Measurements from ENCODE around the gene KIAA0040. TPM values are rescaled to one million over a fixed set of nuclear protein-coding genes. Genes with fewer than 3 reads are reported as not detected.

KIAA0040 gene
- total RNA-seq = 10 to 100 TPM in 1 of 6 experiments, 1 to 10 TPM in 5; 4.6 to 13.5 (median 5.3) TPM
- long read RNA-seq = 0 reads

GRCh38 chr1:175192630-175193526, at the start of gene KIAA0040:
TSS of gene KIAA0040 (minus strand) at chr1:175192776. CDS start at chr1:175161013, 31,763 bp downstream.
- Histone ChIP-seq H3K4me3 (peak within 1 kb of the TSS; percentile 60 to 83 (median 64)), H3K4me1 (peaks cover 0 to 11% (median 4%) of the 10 kb centered on the region in 4 donors), H3K27ac (peak within 1 kb of the TSS; percentile 86 to 94 (median 89)), H3K36me3 (no peaks in the 10 kb centered on the region), H3K27me3 (no peaks in the 10 kb centered on the region), H3K9me3 (no peaks in the 10 kb centered on the region)
- peak; percentile 86 to 87 (median 86) for DNase-seq
- TF ChIP-seq, protein P1, sequence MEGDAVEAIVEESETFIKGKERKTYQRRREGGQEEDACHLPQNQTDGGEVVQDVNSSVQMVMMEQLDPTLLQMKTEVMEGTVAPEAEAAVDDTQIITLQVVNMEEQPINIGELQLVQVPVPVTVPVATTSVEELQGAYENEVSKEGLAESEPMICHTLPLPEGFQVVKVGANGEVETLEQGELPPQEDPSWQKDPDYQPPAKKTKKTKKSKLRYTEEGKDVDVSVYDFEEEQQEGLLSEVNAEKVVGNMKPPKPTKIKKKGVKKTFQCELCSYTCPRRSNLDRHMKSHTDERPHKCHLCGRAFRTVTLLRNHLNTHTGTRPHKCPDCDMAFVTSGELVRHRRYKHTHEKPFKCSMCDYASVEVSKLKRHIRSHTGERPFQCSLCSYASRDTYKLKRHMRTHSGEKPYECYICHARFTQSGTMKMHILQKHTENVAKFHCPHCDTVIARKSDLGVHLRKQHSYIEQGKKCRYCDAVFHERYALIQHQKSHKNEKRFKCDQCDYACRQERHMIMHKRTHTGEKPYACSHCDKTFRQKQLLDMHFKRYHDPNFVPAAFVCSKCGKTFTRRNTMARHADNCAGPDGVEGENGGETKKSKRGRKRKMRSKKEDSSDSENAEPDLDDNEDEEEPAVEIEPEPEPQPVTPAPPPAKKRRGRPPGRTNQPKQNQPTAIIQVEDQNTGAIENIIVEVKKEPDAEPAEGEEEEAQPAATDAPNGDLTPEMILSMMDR (IDR thresholded peaks at IDR 0.05) = peak in 3 of 4 donors; percentile 6 to 28 (median 21)
- TF ChIP-seq POLR2A (IDR thresholded peaks at IDR 0.05) = peak; percentile 46
- WGBS (ENCODE audit: insufficient coverage, low coverage, low lambda C conversion rate, missing lambda C conversion rate) = 14% methylated on average over 19 of the region's 62 CpGs
- intact Hi-C loops (cut with DNase I) = no loop called here
- ATAC-seq = peak; percentile 88 to 95 (median 91)

DNA sequence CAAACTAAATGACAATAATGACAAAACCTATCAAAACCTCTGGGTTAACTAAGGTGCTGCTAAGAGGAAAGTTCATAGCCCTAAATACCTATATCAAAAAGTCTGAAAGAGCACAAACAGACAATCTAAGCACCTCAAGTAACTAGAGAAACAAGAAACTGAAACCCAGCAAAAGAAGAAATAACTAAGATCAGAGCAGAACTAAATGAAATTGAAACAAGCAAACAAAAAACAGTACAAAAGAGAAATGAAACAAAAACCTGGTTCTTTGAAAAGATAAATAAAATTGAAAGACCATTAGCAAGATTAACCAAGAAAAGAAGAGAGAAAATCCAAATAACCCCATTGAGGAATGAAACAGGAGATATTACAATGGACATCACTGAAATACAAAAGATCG, 44.8 kb upstream of the KIAA0040 start:
- 45% methylated on average over 1 of the region's 1 CpG for WGBS (ENCODE audit: insufficient coverage, low coverage, low lambda C conversion rate, missing lambda C conversion rate)
- Histone ChIP-seq H3K9me3 (no peaks in the 10 kb centered on the region), H3K36me3 (no peaks in the 10 kb centered on the region), H3K4me1 (no peaks in the 10 kb centered on the region), H3K4me3 (no peak overlapping the region), H3K27me3 (no peaks in the 10 kb centered on the region), H3K27ac (no peak overlapping the region)
- DNase-seq = no peak
- no peak for ATAC-seq
- TF ChIP-seq POLR2A (IDR thresholded peaks at IDR 0.05) = no peak
- TF ChIP-seq, protein P1 (IDR thresholded peaks at IDR 0.05) = no peak
- intact Hi-C loops (cut with DNase I) = no loop called here

GRCh38 chr1:175234639-175235038, 42.1 kb upstream of the KIAA0040 start:
- ATAC-seq (no peak), DNase-seq (no peak)
- no peak overlapping the region for H3K27ac ChIP-seq
- H3K4me1 ChIP-seq = no peaks in the 10 kb centered on the region
- H3K27me3 ChIP-seq = no peaks in the 10 kb centered on the region
- no CpG with 5 or more reads among the region's 3 CpGs for WGBS (ENCODE audit: insufficient coverage, low coverage, low lambda C conversion rate, missing lambda C conversion rate)
- intact Hi-C loops (cut with DNase I) = no loop called here
- TF ChIP-seq POLR2A (IDR thresholded peaks at IDR 0.05) = no peak
- TF ChIP-seq, protein P1 (IDR thresholded peaks at IDR 0.05) = no peak
- H3K4me3 ChIP-seq = no peak overlapping the region
- no peaks in the 10 kb centered on the region for H3K36me3 ChIP-seq
- H3K9me3 ChIP-seq = no peaks in the 10 kb centered on the region

GRCh38 chr1:175232335-175232734, 39.8 kb upstream of the KIAA0040 start:
- intact Hi-C loops (cut with DNase I) = no loop called here
- H3K4me1 ChIP-seq = no peaks in the 10 kb centered on the region

More at GRCh38 chr1:175232335-175232734, 39.8 kb upstream of the KIAA0040 start:
- 15% methylated on average over 2 of the region's 2 CpGs for WGBS (ENCODE audit: insufficient coverage, low coverage, low lambda C conversion rate, missing lambda C conversion rate)
- TF ChIP-seq, protein P1 (IDR thresholded peaks at IDR 0.05) = no peak
- TF ChIP-seq POLR2A (IDR thresholded peaks at IDR 0.05) = no peak
- no peaks in the 10 kb centered on the region for H3K36me3 ChIP-seq
- H3K27ac ChIP-seq = no peak overlapping the region
- no peaks in the 10 kb centered on the region for H3K27me3 ChIP-seq
- no peak for ATAC-seq
- H3K4me3 ChIP-seq = no peak overlapping the region
- no peak for DNase-seq
- H3K9me3 ChIP-seq = no peaks in the 10 kb centered on the region
